Stimulated activated CD8-positive, alpha-beta memory T cell treated with anti-CD3 and anti-CD28 coated beads, Interleukin-15, amount 100 ng/mL, for 4 hours (primary cell): ENCODE data around the gene LYPD6B.

ENCODE experiments used
- DNase-seq, 2 donors: peaks; one replicate each; pipeline ENCODE4 v3.0.0-alpha.2; 2020; ENCODE audit warnings: low read depth in 2 of 2

LYPD6B gene, protein sequence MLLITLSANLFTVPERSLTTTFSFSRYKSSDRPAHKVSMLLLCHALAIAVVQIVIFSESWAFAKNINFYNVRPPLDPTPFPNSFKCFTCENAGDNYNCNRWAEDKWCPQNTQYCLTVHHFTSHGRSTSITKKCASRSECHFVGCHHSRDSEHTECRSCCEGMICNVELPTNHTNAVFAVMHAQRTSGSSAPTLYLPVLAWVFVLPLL

GRCh38 chr2:149038442-149039212, at the start of gene LYPD6B:
TSS of gene LYPD6B (plus strand) at chr2:149038699. CDS start at chr2:149130949, 92,250 bp downstream.
- DNase-seq, result no peak

GRCh38 chr2:148989882-148990493, 48.5 kb upstream of the LYPD6B start:
- peak in 1 of 2 donors; percentile 30 for DNase-seq

DNA sequence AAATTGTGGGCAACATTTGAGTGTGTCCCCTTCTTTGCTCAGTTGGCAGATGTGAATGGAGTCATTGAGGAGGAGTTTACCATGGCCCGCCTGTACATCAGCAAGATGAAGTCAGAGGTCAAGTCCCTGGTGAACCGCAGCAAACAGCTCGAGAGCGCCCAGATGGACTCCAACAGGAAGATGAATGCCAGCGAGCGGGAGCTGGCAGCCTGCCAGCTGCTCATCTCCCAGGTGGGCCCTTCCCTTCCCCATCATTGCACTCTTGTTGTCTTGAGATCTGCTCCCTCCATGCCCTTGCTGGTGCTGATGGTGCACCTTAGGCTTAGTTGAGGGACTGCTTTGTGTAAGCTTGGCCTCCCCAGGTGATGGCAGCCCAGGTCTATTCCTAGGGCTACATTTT, 47.5 kb upstream of the LYPD6B start:
- DNase-seq, result no peak

GRCh38 chr2:148992448-148992847, 46.1 kb upstream of the LYPD6B start:
- no peak for DNase-seq

DNA sequence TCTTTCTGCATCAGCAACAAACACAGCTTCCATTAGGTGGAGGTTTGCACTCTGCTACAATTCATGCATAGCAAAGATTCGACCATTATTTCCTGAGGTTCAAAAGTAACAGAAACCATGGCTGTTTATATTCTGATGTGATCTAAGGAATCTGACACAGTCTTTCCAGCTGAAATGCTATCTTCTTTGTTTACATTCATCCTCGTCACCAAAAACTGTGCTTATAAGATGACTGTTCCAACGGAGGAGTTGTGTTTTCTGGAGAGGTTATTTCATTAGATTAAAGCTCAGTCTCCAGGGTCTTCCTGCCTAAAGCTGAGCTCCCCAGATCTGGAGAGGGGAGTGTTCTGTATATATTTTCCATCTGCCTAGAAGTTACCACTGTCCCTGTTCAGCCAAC, 45.1 kb upstream of the LYPD6B start:
- no peak for DNase-seq

DNA sequence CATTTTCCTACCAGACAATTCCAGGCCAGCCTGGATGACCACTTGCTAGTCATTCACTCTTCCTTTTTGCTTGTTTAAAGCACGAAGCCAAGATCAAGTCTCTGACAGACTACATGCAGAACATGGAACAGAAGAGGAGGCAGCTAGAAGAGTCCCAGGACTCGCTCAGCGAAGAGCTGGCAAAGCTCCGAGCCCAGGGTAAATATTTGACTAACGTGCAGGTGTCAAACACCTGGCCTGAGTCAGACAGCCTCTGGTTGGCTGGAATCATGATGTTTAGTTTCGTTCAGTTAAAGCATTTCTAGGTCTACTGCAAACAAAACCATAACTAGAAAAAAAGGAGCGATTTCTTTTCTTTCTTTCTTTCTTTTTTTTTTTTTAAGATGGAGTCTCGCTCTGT, 44.2 kb upstream of the LYPD6B start:
- no peak for DNase-seq

DNA sequence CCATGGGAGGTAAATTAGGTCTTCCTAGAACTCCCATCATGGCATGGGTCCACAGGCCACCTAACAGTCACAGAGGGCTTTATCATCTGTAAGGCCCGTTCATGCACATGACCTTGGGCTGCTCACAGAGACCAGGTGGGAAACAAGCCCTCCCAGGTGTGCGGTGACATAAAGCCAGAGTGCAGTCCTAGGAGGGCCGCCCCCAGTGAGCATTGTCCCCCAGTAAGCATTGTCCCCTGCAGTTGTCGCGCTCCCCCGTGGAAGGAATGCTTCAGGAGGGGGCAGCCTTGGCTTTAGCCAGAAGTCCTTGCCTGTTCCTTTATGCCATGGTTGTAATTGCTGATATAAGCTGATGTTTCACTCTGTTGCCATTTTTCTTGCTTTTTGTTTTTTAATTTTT, 41.7 kb upstream of the LYPD6B start:
- DNase-seq, result no peak

DNA sequence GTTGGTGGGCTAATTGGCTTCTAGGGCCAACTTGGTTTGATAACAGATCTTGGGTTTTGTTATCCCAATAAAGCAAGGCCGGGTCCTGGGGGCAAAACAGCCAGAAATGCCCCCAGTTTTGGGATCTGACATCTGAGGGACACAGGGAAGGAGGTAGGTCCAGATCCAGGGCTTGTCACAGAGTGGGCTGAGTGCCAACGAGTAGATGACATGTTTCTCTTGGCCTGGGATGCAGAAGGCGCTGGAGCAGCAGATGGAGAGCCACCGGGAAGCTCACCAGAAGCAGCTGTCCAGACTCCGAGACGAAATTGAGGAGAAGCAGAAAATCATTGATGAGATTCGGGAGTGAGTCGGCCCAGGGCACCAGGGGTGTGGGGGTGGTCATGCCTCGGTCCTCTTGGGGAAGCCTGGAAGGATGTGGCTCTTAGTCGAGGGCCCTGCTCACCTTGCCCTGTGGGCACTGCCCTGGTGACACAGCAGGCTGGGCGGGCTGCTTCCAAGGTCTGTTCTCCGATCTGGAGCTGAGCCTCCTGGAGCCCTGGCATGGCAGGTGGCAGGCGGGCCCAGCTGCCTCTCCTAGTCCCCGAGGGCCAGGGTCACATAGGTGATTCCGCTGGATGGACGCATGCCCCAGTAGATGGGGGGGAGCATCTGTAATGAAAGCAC, 40.2 kb upstream of the LYPD6B start:
- DNase-seq, result no peak

DNA sequence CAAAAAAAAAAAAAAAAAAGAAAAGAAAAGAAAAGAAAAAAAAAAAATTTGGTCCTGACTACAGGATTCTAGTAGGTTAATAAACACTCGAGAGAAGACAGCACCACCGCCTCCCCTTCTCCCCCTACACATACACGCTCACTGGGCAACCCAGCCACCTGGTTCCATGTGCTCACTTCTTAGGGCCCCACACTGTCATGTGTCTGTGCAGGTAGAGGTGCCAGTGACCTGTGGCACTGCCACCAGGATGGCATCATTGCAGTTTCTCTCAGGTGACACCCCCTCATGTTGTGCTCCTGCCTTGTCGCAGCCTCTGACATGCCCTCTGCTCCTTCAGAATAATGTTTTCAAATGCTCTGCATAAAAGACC, 39.7 kb upstream of the LYPD6B start:
- no peak for DNase-seq

DNA sequence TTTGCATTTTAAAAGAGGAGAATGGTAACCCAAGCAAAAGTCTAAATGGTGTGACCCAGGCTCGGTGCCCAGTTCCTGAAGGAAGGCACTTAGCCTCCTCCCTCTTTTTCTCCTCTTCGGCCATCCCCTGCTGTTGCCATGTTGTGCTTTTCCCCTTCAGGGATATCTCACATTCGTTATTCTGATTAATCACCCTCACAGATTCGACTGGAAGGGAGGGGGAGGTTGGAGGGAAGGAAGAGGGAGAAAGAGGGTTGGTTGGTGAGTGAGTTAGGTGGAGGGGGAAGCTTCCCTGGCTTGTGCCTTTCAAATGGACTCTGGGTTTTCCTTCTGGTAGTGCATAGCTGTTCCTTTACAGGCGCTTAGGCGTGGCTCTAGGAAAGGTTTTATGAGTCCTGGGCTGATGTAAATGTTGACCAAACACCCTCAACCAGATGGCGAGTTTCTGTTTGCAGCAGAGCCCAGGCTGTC, 39.0 kb upstream of the LYPD6B start:
- no peak for DNase-seq

GRCh38 chr2:149000158-149000938, 38.2 kb upstream of the LYPD6B start:
- no peak for DNase-seq

- no peak for DNase-seq
Measured at GRCh38 chr2:149001496-149001895, 37.0 kb upstream of the LYPD6B start.

DNA sequence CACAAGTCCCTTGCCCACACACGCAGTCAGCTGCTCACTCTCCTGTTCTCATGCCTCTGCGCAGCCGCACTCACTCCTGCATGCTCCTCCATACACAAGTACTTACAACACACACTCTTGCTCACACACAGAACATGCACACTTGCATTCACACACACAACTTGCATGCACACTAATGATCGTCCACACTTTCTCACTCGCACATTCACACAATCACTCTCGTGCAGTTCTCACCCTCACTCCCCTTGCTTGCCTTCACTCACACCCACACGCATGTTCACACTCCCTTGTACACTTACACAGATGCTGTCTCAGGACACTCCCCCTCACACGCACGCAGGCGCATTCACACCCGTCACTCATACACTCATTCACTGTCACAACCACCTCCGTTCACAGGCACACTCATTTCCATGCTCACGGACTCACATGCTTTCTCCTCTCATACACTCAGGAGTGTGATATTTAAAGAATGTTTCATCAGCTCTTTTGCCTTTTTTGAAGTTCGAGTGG, 36.1 kb upstream of the LYPD6B start:
- no peak for DNase-seq

DNA sequence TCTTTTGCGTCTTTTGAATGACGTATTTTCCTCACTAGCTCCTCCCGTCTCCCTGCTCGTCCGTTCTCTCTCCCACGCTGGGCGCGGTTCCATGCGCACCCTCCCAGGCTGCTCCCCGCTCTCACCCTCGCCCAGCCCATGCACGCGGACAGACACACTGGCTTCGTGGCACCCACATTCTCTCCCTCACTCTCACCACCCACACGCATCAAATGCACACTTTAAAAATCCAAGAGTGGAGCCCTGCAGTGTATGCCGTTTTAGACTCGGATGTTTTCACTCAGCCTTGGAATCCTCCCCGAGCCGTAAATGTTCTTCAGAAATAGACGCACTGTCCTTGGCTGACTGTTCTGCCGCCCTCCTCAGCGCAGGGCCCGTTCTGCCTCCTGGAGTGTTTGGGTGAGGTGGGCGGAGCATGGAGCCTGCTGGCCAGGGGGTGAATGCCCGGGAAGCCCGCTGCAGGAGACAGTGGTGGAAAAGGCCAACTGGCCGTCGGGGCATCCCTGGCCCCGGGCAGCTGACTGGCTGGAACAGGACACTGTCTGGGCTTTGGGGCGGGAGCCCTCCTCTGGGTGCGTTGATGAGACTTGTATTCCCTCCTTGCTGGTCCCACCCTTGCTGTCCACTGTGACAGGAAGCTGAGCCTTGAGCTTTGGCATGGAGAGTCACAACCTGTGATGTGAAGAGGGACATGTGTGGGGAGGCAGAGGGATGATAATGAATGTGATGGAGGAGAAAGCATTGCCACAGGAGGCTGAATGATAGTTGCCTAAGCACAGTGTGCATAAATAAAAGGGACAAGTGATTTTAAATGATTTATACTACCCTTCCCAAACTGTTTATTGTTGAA, 35.4 kb upstream of the LYPD6B start:
- no peak for DNase-seq

DNA sequence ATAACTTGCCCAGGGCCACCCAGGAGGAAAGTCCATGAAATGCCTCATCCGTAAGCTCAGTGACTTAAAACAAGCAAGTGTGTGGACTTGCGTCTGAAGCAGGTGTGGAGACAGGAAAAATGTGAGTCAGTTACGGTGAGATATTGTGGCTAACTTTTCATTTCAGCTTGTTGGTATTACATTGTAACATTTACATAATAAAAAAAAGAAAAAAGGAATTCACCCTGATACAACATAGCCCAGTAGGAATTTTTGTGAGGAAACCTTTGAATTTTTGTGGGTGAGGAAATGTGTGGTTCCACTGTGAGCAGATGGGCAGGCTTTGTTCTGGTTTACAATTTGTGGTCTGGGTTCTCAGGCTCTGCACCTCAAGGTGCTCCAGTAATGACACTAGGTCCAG, 33.7 kb upstream of the LYPD6B start:
- DNase-seq, result no peak

DNA sequence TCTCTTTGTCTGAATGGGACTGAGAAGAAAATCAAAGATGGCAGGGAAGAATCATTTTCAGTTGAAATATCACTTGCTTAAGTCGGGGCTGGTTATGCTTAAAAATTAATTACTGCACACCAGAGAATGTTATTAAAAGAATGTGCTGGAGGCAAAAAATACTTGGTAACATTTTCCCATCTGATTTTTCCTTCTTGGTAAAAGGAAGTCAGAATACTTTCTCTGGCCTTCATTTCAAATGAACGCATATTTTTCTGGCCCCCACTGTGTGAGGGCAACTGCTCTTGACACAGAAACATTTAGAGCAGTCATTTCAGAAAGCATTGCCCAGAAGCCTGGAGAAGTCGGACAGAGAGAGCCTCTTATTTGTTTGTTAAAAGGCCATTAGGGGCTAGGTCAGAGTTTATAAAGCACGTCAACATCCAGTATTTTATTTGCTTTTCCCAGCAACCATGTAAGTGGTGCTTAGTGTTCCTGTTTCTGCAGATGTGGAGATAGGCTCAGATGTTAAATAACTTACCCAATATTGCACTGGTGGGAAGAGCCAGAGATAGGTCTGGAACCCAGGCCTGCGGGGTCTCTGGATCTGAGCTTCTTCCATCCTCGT, 32.9 kb upstream of the LYPD6B start:
- no peak for DNase-seq

DNA sequence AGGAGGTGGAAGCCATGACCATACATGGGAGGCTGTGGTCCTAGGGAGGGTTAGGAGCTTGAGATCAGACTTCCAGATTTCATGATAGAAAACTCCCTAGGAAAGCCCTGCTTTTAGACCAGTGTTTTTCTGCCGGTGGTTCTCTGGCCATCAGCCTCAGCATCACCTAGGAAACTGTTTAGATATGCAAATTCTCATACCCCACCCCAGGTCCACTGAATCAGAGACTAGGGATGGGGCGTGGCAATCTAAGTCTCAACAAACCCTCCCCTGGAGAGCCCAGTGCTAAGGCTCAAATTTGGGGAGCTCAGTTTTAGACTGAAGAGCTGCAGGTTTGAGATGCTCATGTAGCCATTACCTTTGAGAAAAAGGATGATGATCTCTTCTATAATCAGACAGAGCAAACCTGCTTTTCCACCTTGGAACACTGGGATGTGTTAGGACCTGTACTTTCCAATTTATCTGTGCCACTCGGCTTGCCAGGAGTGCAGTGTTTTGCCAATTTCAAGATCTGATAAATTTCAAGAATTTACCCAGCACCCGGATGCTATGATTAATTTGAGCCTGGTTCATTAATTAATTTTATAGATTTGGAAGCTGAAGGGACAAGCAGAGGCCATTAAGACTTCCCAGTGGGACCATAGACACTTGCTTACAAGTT, 31.5 kb upstream of the LYPD6B start:
- no peak for DNase-seq

DNA sequence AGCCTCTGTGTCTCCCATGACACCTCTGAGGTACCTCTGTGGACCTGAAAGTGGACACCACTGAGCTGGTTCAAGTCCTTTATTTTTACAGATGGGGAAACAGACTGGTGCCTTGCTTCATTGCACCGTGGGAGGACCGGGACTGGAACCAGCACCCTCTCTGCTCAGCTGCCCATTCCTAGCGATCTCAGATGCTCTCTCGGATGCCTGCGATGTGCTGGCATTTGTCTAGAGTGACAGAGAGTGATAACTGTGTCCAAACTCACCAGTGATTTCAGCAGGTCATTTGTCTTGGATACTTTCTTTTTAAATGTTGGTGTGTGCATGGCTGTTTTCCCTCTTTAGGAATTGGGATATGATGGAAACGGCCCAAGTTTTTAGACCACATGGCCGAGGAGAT, 30.1 kb upstream of the LYPD6B start:
- no peak for DNase-seq

- DNase-seq, result no peak
Measured at GRCh38 chr2:149009576-149010461, 28.7 kb upstream of the LYPD6B start.
